GM21526 (cell line): ENCODE results near the gene INPP5D.
"Not testable (repeated sequence)": the region's sequence is repeated elsewhere in the genome, so short reads cannot be mapped to it uniquely, and the experiment has no call there.

ENCODE experiments used
- ATAC-seq: cut with Tn5 transposase; IDR thresholded peaks from one replicate; pipeline ENCODE4 v1.9.1; 2021; ENCODE audit warnings: moderate library complexity; ENCODE audit not compliant: unreplicated experiment, low FRiP score

Gene INPP5D

DNA sequence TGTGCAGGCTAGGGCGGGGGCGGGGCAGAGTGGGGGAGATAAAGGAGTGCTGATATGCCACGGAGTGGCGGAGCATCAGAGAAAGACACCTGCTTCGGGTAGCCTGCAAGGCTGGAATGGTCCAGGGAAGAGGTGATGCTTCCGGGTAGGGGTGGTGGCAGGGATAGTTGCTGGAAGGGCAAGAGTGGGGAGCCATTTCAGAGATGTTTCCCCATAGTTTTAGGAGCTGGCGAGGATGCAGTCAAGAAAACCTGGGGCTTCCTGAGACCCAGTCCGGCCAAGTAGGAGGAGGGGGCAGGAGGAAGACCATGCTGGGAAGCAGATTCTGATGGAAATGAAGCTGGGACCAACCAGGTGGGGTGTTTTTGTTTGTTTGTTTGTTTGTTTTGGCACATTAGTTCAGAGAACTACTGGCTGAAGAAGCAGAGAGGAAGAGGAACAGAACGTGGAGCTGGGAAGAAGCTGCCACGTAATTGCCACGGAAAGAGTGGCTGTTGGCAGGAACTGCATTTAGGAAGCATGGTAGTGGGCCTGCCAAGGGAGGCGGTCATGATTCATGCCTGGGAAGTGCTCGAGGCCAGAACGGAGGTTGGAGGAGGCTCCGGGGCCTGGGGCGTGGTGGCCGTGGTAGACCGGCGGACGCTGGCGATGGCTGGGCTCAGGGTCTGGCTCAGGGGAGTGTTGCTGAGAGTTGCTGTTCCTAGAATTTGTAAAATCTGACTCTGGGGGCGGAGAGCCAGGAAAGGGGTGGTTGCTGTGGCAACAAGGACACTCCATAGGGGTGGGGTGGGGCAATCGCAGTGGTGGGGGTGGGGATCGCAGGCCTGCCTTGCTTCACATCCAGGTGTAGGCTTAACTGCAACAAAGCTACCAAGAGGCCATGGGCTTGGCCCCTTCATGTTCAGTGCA is 8.6 kb upstream of the INPP5D start:
- ATAC-seq: no peak

DNA sequence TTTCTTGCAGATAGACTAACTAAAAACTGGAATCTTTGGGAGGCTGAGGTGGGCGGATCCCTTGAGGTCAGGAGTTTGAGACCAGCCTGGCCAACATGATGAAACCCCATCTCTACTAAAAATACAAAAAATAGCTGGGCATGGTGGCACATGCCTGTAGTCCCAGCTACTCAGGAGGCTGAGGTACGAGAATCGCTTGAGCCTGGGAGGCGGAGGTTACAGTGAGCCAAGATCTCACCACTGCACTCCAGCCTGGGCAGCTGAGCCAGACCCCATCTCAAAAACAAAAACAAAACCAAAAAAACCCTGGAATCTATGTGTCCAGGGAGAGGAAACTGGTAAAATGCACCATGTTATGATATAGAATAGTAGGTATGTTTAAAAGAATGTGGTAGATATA is 7.6 kb upstream of the INPP5D start:
- ATAC-seq: not testable (repeated sequence)

- no peak for ATAC-seq
Observed at GRCh38 chr2:233053928-233054784, 6.0 kb upstream of the INPP5D start.

DNA sequence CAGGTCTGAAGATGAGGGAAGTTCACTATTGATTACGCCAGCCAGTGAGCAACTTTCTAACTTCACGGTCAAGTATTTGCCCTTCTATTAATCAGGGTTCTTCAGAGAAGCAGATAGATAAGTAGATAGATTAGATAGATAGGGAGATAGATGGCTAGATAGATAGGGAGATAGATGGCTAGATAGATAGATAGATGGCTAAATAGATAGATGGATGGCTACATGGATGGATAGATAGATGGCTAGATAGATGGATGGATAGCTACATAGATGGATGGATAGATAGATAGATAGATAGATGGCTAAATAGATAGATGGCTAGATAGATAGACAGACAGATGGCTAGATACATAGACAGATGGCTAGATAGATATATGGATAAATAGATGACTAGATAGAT is 4.8 kb upstream of the INPP5D start:
- no peak for ATAC-seq

- ATAC-seq: no peak
Observed at GRCh38 chr2:233056961-233057605, 3.1 kb upstream of the INPP5D start.

- no peak for ATAC-seq
Observed at GRCh38 chr2:233058717-233059546, 1.2 kb upstream of the INPP5D start.

DNA sequence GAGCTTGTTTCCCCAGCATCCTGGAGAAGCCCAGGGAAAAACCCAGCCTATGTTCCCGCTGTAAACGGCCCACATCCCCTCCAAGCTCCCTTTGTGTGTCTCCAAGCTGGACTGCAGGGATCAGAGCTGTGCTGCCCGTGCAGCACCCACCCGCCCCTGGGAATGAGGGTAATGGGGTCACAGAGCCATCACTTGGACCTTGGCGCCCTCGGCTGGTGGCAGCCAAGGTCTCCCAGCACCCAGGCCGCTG is 670 bp upstream of the INPP5D start:
- ATAC-seq: no peak

GRCh38 chr2:233060501-233060979 is 398 bp downstream of the INPP5D start:
- ATAC-seq: no peak

DNA sequence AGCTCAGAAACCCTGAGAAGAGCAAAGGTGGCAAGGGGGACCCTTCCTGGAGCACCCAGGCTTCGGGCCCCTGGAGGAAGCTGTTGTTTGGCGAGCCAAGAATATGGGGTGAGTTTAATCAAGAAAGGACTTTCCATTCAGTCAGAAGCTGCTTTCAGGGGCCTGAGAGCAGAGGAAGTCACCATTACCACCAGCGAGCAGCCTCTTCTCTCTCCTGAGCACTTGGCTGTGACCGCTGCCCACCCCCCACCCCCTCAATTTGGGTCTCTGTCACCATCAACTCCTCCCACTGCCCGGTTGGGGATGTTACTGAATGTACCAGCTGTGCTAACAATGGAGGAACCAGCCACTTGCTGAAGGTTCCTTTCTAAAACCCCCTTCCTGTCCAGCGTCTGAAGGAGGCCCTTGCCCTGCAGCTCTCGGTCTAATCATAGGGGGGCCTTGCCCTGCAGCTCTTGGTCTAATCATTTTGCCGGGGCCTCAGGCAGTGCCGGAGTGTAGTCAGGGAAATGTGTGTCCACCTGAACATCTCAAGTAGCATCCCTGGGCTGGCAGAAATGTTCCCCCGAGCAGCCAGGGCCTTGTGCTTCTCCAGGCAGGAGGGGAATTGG is 943 bp downstream of the INPP5D start:
- ATAC-seq: no peak

DNA sequence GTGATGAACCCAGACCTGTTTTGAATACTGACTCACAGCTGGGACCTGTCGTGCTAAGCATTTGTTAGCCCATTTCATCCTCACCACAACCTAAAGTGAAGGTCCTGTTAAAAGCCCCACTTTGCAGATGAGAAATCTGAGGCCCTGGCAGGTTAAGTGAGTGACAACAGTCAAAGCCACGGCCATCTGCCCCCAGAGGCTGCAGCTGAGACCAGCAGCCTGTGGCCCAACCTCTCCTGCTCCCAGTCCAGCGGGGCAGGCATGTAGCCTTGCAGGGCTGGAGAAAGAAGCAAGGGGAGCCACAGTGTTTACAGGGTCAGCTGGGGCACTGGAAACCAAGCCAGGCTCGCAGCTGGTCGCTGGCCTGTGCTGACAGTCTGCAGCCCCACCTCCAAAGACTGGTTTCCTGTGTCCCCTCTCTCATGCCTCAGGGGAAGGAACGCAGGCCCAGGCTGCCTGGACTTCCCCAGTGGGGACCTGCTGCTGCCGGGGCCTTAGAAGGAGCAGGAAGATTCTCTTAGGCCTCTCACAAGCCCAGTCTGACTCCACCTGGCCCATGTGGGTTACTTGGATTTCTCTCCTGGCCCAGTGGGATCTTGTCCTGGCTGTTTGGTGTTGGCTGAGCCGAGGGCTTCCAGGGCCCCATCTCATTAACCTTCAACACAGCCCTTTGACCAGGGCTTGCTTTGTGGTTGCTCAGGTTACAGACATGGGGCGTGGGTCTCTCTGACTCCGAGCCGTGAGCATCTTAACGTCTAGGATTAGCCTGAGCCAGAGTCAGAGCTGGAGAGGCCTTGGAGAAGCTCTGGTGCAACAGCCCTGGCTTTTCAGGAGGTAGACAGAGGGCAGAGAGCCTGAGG is 1.7 kb downstream of the INPP5D start:
- ATAC-seq: peak; percentile 26

GRCh38 chr2:233062451-233062850 is 2.3 kb downstream of the INPP5D start:
- ATAC-seq: no peak

GRCh38 chr2:233062946-233063268 is 2.8 kb downstream of the INPP5D start:
- ATAC-seq: no peak

- peak; percentile 45 for ATAC-seq
Observed at GRCh38 chr2:233063269-233063975, 3.3 kb downstream of the INPP5D start.

GRCh38 chr2:233063976-233064411 is 3.9 kb downstream of the INPP5D start:
- no peak for ATAC-seq

GRCh38 chr2:233064530-233065199 is 4.5 kb downstream of the INPP5D start:
- ATAC-seq: no peak

DNA sequence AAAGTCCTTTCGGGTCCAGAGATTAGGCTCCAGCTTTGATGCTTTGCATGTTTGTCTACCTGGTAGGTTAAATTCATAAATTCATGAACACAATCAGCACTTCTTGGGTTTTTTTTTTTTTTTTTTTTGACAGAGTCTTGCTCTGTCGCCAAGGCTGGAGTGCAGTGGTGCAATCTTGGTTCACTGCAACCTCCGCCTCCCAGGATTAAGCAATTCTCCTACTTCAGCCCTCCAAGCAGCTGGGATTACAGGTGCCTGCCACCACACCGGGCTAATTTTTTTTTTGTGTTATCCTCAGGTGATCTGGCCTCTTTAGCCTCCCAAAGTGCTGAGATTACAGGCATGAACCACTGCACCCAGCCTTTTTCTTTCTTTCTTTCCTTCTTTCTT is 5.1 kb downstream of the INPP5D start:
- ATAC-seq: not testable (repeated sequence)

- ATAC-seq: no peak
Observed at GRCh38 chr2:233065954-233066470, 5.9 kb downstream of the INPP5D start.
